ENCODE results near the gene STX17.
"Not testable (repeated sequence)": the region's sequence is repeated elsewhere in the genome, so short reads cannot be mapped to it uniquely, and the experiment has no call there.

STX17 gene

GRCh38 chr9:99906403-99907207 lies at the start of gene STX17:
Gene STX17 (plus strand): TSS chr9:99906654. CDS start chr9:99915240, 8,586 bp downstream.
- DNase-seq (ENCODE audit: low read depth), result peak; percentile 62

GRCh38 chr9:99857576-99857975 lies 48.9 kb upstream of the STX17 start:
- not testable (repeated sequence) for DNase-seq (ENCODE audit: low read depth)

- DNase-seq (ENCODE audit: low read depth), result no peak
Observed at GRCh38 chr9:99858087-99858486, 48.4 kb upstream of the STX17 start.

GRCh38 chr9:99859243-99859980 lies 47.0 kb upstream of the STX17 start:
- DNase-seq (ENCODE audit: low read depth), result no peak

- no peak for DNase-seq (ENCODE audit: low read depth)
Observed at GRCh38 chr9:99860266-99860665, 46.2 kb upstream of the STX17 start.

GRCh38 chr9:99863955-99864354 lies 42.5 kb upstream of the STX17 start:
- no peak for DNase-seq (ENCODE audit: low read depth)

GRCh38 chr9:99866398-99866797 lies 40.1 kb upstream of the STX17 start:
- DNase-seq (ENCODE audit: low read depth), result peak; percentile 18

GRCh38 chr9:99867536-99867935 lies 38.9 kb upstream of the STX17 start:
- DNase-seq (ENCODE audit: low read depth), result no peak

- DNase-seq (ENCODE audit: low read depth), result no peak
Observed at GRCh38 chr9:99867968-99868367, 38.5 kb upstream of the STX17 start.

GRCh38 chr9:99868845-99869244 lies 37.6 kb upstream of the STX17 start:
- no peak for DNase-seq (ENCODE audit: low read depth)

- DNase-seq (ENCODE audit: low read depth), result no peak
Observed at GRCh38 chr9:99870126-99870525, 36.3 kb upstream of the STX17 start.

GRCh38 chr9:99873531-99873930 lies 32.9 kb upstream of the STX17 start:
- DNase-seq (ENCODE audit: low read depth), result peak; percentile 12

GRCh38 chr9:99873943-99874584 lies 32.4 kb upstream of the STX17 start:
- no peak for DNase-seq (ENCODE audit: low read depth)

GRCh38 chr9:99876190-99876589 lies 30.3 kb upstream of the STX17 start:
- no peak for DNase-seq (ENCODE audit: low read depth)

GRCh38 chr9:99878651-99879050 lies 27.8 kb upstream of the STX17 start:
- DNase-seq (ENCODE audit: low read depth), result no peak

- no peak for DNase-seq (ENCODE audit: low read depth)
Observed at GRCh38 chr9:99881769-99882168, 24.7 kb upstream of the STX17 start.

GRCh38 chr9:99885747-99886146 lies 20.7 kb upstream of the STX17 start:
- no peak for DNase-seq (ENCODE audit: low read depth)

- DNase-seq (ENCODE audit: low read depth), result no peak
Observed at GRCh38 chr9:99889120-99889519, 17.3 kb upstream of the STX17 start.

- no peak for DNase-seq (ENCODE audit: low read depth)
Observed at GRCh38 chr9:99894826-99895225, 11.6 kb upstream of the STX17 start.

GRCh38 chr9:99895510-99895909 lies 10.9 kb upstream of the STX17 start:
- DNase-seq (ENCODE audit: low read depth), result no peak

- DNase-seq (ENCODE audit: low read depth), result no peak
Observed at GRCh38 chr9:99896119-99896518, 10.3 kb upstream of the STX17 start.

- DNase-seq (ENCODE audit: low read depth), result no peak
Observed at GRCh38 chr9:99903393-99903792, 3.1 kb upstream of the STX17 start.

- peak; percentile 7 for DNase-seq (ENCODE audit: low read depth)
Observed at GRCh38 chr9:99905833-99906402, 536 bp upstream of the STX17 start.
